Coronary artery (tissue), 2 donors: Measurements from ENCODE around the gene DGKZ.

Source experiments
- DNase-seq: peaks from one replicate; pipeline ENCODE4 v3.0.0-alpha.2; 2017; ENCODE audit warnings: low spot score
- H3K27ac ChIP-seq, 2 donors: fragments of 200-600 bp; sonication (generic); one replicate each; pipeline ENCODE4 v1.5.1; 2016 to 2019
- H3K4me3 ChIP-seq: fragments of 200-600 bp; sonication (generic); 2 replicates; pipeline ENCODE4 v1.5.1; 2016; ENCODE audit warnings: mild to moderate bottlenecking, moderate library complexity
- TF ChIP-seq, protein P1 (sequence below): fragments of 200-600 bp; sonication (generic); IDR thresholded peaks from one replicate; pipeline ENCODE4 v1.5.1; 2019; ENCODE audit warnings: antibody characterized with exemption

DGKZ gene

DNA sequence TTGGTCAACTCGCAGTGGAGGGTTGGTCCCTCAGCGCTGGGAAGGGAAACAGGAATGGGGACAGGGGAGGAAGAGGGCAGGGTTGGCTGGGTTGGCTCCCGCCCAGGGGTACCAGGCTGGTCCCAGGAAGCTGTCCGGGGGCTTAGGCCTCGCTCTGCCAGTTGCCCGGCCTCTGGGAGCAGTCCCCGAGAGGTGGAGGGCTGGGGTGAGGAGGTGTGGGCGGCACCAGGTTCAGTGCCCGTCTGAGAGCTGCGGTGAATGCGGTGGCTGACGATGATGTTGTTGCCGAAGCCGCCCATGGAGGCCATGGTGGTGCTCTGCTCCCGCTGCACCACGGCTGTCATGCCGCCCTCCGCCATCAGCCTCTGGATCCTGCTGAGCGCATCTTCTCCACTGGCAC, 50.3 kb downstream of the DGKZ start:
- TF ChIP-seq, protein P1, sequence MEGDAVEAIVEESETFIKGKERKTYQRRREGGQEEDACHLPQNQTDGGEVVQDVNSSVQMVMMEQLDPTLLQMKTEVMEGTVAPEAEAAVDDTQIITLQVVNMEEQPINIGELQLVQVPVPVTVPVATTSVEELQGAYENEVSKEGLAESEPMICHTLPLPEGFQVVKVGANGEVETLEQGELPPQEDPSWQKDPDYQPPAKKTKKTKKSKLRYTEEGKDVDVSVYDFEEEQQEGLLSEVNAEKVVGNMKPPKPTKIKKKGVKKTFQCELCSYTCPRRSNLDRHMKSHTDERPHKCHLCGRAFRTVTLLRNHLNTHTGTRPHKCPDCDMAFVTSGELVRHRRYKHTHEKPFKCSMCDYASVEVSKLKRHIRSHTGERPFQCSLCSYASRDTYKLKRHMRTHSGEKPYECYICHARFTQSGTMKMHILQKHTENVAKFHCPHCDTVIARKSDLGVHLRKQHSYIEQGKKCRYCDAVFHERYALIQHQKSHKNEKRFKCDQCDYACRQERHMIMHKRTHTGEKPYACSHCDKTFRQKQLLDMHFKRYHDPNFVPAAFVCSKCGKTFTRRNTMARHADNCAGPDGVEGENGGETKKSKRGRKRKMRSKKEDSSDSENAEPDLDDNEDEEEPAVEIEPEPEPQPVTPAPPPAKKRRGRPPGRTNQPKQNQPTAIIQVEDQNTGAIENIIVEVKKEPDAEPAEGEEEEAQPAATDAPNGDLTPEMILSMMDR: no peak
- no peak for DNase-seq
- H3K4me3 ChIP-seq: no peak overlapping the region
- H3K27ac ChIP-seq: no peak overlapping the region

GRCh38 chr11:46402957-46403902, 56.0 kb downstream of the DGKZ start:
- no peak overlapping the region for H3K4me3 ChIP-seq
- no peak for DNase-seq

DNA sequence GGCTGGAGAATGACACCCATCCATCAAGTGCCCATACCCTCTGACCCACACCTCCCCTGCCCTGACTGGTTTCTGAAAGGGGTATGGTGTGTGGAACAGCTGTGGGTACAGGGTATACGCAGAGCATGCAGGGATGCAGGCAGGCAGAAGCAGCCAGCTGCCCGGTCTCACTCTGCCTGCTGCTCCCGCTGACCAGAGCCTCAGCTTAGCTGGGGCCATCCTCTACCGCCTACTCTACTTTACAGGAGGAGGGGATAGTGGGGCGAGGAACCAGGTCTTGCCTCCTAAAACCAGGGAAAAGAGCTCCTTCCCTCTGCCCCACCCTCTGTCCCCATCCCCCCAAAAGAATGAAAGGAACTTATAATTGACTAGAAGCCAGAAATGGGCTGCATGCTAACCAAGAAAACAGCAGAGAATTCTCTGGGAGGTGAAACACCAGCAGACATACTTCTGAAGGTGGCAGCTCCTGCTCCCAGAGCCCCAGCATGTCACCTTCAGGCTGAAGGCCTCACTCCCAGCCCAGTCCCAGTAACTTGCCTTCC, 57.3 kb downstream of the DGKZ start:
- Histone ChIP-seq H3K4me3 (no peak overlapping the region), H3K27ac (no peak overlapping the region)
- DNase-seq: no peak
- TF ChIP-seq, protein P1: no peak

More at GRCh38 chr11:46402957-46403902, 56.0 kb downstream of the DGKZ start:
- no peak overlapping the region for H3K27ac ChIP-seq
- TF ChIP-seq, protein P1: no peak

GRCh38 chr11:46407635-46408034, 60.4 kb downstream of the DGKZ start:
- TF ChIP-seq, protein P1: no peak
- DNase-seq: no peak
- Histone ChIP-seq H3K4me3 (no peak overlapping the region), H3K27ac (no peak overlapping the region)

GRCh38 chr11:46408407-46408986, 61.2 kb downstream of the DGKZ start:
- DNase-seq: no peak
- Histone ChIP-seq H3K27ac (no peak overlapping the region), H3K4me3 (no peak overlapping the region)
- TF ChIP-seq, protein P1: no peak

DNA sequence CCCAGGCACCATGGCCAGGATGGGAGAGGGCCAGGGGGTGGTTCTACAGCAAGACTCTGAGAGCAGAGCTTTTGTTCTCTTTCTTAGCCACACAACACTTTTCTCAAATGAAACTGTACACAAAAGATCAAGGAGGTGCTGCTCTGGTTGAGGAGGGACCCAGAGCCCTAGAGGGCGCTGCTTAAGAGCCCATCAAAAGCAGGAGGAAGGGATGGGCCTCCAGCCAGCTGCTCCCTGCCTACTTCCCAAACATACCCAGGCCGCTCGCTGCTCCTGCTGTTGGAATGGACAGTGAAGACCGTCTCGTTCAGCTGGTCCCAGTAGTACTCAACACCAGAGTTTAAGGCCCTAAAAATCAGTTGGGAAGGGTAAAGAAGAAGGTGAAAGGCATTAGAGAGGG, 62.8 kb downstream of the DGKZ start:
- DNase-seq: no peak
- TF ChIP-seq, protein P1: no peak
- H3K4me3 ChIP-seq: no peak overlapping the region
- H3K27ac ChIP-seq: no peak overlapping the region
